Esophagus mucosa (tissue), 1 donor: ENCODE measurements around the gene CETP. TPM values are rescaled to one million over a fixed set of nuclear protein-coding genes. Genes with fewer than 3 reads are reported as not detected.
"Not testable (repeated sequence)": the region's sequence is repeated elsewhere in the genome, so short reads cannot be mapped to it uniquely, and the experiment has no call there.

Experiments used
- ATAC-seq: fragments of 200-7000 bp; cut with Tn5 transposase; one replicate; pipeline ENCODE4 v1.9.1; 2020
- total RNA-seq: library from RNA; stranded (reverse); gene quantifications from one replicate; pipeline ENCODE4 v1.2.4, GENCODE V29; 2023
- donor health status: DM: yes; HTN: yes; CAD: no.

Gene CETP
- total RNA-seq, 1 donor from 2014 or later, result not detected

DNA sequence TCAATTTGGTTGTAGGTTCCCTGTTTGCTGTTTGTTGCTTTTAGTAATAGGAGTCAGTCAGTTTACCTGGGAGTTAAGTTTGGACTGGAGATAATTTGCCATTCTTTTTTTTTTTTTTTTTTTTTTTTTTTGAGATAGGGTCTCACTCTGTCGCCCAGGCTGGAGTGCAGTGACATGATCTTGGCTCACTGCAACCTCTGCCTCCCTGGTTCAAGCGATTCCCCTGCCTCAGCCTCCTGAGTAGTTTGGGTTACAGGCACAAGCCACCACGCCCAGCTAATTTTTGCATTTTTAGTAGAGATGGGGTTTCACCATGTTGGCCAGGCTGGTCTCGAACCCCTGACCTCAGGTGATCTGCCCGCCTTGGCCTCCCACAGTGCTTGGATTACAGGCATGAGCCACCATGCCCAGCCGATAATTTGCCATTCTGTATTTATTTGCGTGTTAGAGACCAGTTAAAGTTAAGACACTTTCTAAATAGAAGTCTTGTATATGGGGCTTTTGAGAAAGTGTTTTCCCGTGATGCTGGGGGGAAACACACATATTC lies 27.1 kb upstream of the CETP start:
- not testable (repeated sequence) for ATAC-seq

DNA sequence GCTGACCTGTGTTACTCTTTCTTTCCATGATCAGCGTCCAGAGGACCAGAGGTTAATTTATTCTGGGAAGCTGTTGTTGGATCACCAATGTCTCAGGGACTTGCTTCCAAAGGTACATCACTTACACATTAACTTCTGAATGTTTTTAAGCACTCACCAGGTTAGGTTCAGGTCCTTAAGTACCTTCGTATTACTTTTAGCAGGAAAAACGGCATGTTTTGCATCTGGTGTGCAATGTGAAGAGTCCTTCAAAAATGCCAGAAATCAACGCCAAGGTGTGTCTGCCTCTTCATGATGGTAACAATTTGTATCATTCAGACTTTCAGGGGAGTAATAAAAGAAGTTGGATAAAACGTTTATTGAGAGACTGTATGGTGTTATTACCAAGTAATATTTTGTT lies 26.5 kb upstream of the CETP start:
- ATAC-seq, result no peak

DNA sequence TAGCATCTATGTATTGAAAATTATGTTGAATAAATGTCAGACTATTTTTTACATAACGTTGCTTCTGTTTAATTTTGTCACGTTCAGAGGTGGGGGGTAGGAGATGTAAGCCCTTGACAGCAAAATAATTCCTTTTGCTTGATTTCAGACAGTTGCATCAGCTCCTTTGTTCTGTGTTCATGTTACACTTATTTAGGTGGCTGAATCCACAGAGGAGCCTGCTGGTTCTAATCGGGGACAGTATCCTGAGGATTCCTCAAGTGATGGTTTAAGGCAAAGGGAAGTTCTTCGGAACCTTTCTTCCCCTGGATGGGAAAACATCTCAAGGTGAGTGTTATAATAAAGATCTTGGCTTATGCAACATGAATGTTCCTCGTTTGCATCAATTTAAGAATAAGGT lies 25.3 kb upstream of the CETP start:
- no peak for ATAC-seq

DNA sequence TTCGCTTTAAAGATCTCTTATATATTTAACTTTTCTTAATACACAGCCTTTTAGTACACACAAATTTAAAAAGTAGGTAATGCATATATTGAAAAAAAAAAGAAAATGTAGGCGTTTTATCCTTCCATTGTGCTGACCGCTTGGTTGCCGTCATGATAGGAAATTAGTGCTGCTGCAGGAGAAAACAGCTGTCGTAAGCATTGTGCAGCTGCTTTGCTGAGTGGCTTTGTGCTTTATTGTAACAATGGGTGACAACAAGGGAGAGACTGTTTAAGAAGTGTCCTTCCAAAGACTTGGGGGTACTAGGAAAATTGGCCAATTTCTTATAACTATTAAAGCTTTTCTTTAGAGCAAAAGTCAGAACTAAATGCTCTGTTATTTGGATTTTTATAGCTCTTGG lies 24.8 kb upstream of the CETP start:
- ATAC-seq, result no peak

GRCh38 chr16:56938664-56939513 lies 22.9 kb upstream of the CETP start:
- no peak for ATAC-seq

DNA sequence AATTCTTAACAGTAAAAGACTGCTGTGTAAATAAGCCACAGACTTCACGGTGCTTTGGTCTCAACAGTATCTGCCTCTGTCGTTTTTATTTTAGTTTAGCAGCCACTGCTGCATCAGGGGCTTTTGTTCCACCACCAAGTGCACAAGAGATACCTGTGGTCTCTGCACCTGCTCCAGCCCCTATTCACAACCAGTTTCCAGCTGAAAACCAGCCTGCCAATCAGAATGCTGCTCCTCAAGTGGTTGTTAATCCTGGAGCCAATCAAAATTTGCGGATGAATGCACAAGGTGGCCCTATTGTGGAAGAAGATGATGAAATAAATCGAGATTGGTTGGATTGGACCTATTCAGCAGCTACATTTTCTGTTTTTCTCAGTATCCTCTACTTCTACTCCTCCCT lies 21.9 kb upstream of the CETP start:
- no peak for ATAC-seq

GRCh38 chr16:56941092-56941491 lies 20.7 kb upstream of the CETP start:
- no peak for ATAC-seq

DNA sequence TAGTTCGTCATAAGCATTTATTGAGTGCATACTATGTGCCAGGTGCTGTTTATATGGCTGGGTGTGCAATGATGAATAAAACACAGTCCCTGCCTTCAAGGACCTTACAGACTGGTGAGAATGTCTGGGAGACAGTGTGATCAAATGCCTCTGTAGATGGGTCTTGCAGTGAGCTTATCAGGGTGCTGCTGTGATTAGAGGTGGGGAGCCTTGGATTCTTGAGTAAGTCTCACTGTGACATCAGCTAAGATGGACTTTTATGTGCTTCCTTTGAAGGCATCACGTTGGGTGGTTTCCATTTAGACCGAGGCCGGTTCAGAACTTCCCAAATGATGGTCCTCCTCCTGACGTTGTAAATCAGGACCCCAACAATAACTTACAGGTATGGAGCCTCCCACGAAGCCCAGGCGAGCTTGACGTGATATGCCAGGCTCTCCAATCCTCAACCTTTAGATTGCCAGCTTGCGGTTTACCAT lies 19.9 kb upstream of the CETP start:
- ATAC-seq, result no peak

GRCh38 chr16:56943761-56944375 lies 17.9 kb upstream of the CETP start:
- no peak for ATAC-seq

DNA sequence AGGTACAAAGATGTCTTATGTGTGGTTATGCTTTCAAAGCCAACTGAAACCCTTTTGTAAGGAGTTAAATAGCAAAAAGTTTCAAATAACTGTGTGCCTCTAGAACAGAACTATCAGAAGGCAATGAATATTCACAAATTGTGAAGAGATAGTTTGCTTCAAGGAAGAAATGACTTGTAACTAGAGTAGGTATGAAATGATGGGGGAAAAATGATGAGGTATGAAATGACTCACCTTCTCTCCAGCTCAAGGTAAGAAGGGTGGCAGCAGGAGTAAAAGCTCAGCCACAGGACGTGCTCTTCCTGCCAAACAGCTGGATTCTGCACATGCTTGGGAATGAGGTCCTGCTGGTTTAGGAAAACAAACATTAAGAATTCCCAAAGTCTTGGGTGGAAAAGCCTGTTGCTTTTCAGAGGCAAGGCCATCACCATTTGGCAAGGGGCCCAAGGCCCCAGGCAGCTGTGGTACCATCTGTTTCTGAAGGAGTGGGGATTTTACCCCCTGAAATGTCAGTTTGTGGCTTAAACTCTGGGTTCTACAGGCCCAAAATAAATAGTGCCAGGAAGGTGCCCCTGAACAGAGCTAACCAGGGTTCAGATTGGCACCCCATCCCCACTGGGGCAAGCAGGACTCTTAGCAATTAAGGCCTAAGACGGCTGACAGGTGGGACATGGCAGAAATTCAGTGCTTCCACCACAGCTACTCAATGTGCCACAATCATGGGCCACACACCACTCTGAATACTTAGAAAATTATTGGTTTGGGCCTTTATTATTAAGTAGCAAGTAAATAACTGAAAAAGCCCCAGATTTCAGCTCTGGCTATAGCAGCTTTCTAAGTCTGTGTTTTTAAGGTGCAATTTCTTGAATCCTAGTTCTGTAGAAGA lies 16.6 kb upstream of the CETP start:
- ATAC-seq, result no peak

DNA sequence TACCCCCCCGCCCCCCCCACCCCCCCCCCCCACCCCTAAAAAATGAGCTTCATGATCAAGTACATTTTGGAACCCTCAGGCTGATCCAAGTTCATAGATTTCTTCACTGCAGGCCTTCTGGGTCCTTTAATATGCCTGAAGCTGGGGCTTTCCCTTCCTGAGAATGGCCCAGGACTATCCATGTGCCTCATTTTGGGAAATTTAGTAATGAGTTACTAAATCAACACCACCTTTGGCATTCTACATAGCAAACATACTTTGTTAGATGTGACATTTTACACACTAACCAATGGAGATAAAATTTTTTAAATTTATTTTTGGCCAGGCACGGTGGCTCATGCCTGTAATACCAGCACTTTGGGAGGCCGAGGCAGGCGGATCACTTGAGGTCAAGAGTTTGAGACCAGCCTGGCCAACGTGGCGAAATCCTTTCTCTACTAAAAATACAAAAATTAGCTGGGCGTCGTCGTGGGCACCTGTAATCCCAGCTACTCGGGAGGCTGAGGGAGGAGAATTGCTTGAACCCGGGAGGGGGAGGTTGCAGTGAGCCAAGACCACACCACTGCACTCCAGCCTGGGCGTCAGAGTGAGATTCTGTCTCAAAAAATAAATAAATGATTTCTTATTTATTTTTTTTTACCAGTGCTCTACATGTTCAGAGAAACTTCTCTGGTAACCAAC lies 15.8 kb upstream of the CETP start:
- no peak for ATAC-seq

GRCh38 chr16:56946767-56947603 lies 14.8 kb upstream of the CETP start:
- ATAC-seq, result no peak

- ATAC-seq, result no peak
Measured at GRCh38 chr16:56947604-56947995, 14.2 kb upstream of the CETP start.

DNA sequence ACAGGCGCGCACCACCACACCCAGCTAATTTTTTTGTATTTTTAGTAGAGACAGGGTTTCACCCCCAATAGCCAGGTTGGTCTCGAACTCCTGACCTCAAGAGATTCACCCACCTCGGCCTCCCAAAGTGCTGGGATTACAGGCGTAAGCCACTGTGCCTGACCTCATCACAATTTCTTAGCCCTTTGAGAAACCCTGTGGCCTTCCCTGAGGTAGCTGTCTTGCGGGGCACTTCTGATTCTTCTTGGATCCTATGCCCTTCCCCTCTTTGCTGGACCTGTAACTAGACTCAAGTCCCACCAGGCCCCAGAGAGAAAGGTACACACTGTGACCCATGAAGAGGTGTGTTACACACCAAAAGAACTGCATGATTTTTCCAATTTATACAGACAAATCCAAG lies 13.5 kb upstream of the CETP start:
- no peak for ATAC-seq

- ATAC-seq, result no peak
Measured at GRCh38 chr16:56950051-56950450, 11.7 kb upstream of the CETP start.

GRCh38 chr16:56950455-56950854 lies 11.3 kb upstream of the CETP start:
- no peak for ATAC-seq

GRCh38 chr16:56950881-56951771 lies 10.6 kb upstream of the CETP start:
- ATAC-seq, result peak; percentile 52

DNA sequence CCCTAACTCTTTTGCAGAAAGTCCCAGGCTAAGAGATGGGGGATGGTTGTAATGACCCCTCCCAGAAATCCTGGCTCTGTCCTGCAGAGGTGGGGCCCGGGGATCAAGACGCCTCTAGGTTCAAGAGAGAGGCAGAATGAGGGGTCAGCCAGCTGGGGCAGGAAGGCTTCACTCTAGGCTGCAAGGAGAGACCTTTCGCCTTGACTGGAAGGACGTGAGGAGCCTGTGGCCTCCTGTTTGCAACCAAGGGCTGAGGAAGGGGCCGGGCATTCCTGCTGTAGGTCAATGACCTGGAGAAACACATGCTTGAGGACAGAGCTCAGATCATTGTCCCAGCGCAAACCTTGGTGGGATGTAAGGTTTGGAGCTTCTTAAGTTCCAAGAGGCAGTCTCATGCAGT lies 8.7 kb upstream of the CETP start:
- ATAC-seq, result no peak

DNA sequence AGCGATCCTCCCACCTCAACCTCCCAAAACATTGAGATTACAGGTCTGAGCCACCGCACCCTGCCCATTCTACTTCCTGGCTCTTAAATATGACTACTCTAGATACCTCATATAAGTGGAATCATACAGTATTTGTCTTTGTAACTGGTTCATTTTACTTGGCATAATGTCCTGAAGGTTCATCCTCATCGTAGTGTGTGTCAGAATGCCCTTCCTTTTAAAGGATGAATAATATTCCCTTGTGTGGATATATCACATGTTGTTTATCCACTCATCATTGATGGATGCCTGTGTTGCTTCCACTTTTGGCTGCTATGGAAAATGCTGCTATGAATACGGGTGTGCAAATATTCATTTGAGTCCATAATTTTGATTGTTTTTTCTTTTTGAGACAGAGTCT lies 5.7 kb upstream of the CETP start:
- no peak for ATAC-seq

DNA sequence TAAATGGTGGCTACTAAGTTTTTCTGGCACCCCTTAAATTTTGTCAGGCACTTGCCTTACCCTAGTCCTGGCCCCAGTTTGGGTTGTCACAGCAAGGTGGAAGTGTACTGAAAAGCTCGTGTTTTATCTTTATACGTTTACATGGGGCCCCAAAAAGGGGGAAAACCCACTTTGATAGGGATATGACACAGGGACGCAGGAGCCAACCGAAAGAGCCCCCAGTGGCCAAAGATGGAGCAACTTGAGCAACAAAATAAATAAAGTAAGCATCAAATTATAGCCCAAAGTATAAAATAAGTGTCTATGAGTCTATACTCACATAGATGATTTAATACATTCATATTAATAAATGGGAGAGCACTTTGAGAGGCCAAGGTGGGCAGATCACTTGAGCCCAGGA lies 5.0 kb upstream of the CETP start:
- no peak for ATAC-seq
